ENCODE data around the gene YIPF3.
"Not testable (repeated sequence)": the region's sequence is repeated elsewhere in the genome, so short reads cannot be mapped to it uniquely, and the experiment has no call there.

YIPF3 gene

DNA sequence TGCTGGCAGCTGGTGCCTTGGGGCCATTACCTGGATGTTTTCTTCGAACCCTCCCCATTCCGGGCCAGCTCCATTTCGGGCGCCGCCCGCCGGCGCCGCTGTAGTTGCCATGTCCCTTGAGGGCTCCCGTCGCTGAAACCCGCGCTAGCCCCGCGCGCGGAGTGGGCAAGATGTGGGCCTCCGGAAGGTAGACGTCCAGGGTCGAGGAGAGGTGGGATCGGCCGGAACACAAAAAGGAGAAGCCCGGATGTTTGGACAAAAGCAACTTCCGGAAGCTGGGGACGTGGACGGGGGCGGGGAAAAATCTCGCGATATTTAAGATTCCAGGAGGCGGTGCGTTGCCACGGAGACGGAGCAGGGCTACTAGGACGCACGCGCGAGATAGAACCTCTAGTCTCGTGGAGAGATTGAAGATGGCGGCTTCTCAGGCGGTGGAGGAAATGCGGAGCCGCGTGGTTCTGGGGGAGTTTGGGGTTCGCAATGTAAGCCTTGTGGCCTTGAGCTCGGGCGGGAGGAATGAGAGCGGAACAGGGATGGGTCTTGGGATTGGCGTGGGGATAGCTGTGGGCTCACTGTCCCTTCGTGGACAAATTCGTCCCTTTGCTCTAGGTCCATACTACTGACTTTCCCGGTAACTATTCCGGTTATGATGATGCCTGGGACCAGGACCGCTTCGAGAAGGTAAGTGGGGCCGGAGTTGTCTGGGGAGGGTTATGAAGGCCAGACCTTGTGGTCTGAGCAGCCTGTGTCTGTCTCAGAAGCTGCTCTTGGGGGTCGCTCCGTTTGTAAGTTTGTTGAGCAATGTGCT lies at the start of gene YIPF3, which contains the start of gene POLR1C:
YIPF3 (minus strand) TSS at position 230 of the 808 bp plus-strand sequence; CDS start at position 111, 119 bp downstream.
POLR1C (plus strand) TSS at position 393 of the 808 bp plus-strand sequence; CDS start at position 414, 21 bp downstream.
- DNase-seq = peak; percentile 96

DNA sequence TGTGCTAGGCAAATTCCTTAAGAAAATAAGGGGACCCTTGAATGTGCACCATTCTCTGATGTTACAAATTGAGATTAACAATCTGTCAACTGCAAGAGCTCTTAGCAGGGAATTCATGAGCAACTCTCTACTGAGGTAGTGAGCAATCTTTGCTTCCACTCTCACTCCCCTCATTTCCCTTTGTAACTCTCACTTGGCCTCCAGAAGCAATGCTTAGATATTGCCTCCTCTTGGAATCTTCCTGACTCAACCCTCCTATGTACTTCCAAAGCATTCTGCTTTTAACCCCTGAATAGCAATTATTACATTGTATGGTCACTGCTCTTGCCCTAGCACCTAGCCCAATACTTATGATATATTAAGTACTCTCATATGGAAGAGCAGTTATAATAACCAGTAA lies 42.6 kb upstream of the YIPF3 start:
- no peak for DNase-seq

DNA sequence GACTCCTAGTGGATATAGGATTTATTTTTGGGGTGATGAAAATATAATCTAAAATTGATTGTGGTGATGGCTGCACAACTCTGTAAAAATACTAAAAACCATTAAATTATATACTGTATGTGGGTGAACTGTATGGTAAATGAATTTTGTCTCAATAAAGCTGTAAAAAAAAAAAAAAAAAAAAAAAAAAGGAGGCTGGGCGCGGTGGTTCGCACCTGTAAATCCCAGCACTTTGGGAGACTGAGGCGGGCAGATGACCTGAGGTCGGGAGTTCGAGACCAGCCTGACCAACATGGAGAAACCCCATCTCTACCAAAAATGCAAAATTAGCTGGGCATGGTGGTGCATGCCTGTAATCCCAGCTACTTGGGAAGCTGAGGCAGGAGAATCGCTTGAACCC lies 40.9 kb upstream of the YIPF3 start:
- not testable (repeated sequence) for DNase-seq

DNA sequence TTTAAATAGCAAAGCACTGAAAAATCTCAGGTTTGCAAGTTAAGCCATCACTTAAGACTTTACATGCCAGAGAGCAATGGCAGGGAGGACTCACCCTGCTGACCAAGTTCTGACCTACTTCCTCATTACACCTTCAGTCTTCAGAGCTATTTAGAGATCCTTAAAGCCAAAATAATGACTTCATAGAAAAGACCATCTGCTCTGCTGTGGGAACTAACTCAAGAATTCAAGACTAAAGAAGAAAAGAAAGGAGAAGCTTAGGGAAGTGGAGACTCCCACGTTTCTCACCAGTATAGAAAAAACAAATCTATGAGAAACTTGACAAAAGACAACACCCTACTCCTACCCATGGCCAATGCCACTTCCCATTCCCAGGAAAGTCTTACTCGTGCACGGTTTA lies 30.5 kb upstream of the YIPF3 start:
- DNase-seq = no peak

DNA sequence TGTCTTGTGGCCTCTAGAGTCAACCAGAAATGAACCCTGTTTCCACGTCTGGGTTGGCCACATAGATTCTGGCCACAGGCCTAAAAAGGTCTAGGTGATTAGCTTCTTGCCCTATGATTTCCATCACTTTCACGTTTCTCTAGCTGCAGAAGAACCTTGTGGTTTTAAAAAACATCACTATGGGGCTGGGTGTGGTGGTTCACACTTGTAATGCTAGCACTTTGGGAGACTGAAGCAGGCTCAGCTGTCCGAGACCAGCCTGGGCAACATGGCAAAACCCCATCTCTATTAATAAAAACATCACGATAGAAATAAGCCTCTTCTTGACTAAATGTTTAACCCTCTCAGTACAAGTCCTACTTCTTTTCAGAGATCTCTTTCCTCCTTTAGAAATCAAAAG lies 27.7 kb upstream of the YIPF3 start:
- peak; percentile 10 for DNase-seq

DNA sequence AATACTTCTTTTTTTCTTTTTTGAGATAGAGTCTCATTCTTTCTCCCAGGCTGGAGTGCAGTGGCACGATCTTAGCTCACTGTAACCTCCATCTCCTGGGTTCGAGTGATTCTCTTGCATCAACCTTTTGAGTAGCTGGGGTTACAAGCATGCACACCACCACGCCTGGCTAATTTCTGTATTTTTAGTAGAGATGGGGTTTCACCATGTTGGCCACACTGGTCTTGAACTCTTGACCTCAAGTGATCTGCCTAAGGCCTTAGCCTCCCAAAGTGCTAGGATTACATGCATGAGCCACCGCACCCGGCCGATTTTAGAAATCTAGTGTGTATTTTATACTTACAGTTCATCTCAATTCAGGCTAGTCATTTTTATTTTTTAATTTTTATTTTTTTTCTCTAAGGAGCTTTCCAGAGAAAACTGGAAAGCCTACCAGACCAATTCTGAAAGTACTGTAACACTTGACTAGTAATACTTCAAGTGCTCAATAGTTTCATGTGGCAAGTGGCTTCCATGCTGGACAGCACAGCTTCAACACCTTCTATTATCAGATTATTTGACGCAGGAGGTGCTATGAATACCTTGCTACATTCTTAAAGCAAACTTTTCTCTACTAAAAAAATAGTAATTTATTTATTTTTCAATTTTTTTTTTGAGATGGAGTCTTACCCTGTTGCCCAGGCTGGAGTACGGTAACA lies 25.2 kb upstream of the YIPF3 start:
- no peak for DNase-seq

DNA sequence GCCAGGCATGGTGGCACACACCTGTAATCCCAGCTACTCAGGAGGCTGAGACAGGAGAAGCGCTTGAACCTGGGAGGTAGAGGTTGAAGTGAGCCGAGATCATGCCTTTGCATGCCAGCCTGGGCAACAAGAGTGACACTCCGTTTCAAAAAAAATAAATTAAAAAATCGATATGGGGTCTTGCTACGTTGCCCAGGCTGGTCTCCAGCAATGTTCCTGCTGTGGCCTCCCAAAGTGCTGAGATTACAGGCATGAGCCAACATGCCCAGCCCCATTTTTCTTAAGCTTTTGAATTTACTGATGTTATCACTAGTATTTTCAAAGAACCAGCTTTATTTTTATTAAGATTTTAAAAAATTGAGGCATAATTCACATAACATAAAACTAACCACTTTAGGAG lies 23.8 kb upstream of the YIPF3 start:
- no peak for DNase-seq

DNA sequence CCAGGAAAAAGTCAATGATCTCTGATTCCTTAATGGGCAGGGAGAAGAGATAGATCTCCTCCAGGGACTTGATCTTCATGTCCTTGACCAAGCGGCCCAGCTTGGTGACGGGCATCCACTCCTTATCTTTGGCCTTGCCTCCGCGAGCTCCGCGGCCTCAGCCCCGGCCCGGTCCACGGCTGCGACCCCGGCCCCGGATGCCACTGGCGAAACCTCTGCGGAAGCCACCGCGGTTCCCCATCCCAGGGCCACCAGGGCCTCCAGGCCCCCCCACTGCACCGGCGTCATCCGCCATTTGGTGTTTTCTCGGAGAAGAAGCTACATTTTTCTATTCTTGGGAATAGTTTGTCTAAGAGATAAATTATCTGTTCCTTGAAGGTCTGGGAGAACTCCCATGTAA lies 22.7 kb upstream of the YIPF3 start:
- not testable (repeated sequence) for DNase-seq

DNA sequence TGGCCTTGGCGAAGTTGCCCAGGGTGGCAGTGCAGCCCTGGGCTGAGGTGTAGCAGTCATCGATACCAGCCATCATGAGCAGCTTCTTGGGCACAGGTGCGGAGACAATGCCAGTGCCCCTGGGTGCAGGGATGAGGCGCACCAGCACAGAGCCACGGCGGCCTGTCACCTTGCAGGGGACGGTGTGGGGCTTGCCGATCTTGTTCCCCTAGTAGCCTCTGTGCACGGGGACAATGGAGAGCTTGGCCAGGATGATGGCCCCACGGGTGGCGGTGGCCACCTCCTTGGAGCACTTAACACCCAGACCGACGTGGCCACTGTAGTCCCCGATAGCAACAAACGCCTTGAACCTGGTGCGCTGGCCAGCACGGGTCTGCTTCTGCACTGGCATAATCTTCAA lies 22.3 kb upstream of the YIPF3 start:
- DNase-seq = not testable (repeated sequence)

DNA sequence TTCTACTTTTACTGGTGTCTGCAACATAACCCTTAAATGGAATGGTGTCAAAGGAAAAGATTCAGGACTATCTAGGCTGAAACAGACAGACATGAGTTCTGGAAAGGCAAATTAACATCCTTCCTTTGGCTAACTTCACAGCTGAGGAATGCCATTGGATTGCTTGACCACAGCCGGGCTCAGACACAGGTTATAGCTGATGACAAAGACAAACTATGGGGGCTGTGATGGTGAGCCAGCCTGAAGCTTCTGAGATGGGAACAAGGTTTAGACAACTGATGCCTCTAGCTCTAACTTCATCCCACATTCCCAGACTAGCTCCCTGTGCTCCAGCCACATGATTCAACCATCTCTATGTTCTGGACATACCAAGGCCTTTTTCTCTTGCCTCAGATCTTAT lies 15.5 kb upstream of the YIPF3 start:
- DNase-seq = no peak

DNA sequence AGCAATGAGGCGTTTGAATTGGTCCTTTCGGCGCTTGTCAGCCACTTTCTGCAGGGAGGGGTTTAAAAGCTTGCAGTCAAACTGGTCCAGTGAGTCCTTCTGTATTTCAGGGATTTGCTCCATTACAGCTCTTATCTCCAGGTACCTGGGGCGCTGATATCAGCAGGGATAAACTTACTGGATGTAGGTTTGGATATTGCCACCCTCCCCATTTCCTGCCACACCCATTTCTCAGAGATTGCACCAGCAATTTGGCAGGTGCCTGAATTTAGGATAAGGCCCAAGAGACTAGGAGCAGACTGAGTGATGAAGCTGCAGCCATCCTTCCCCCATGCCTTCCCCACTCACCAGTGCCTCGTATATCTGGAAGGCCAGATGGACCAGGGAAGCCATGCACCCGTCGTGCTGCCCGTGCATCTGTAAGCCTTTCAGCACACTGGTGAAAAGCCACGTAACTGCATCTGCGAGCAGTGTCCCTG lies 7.8 kb upstream of the YIPF3 start:
- no peak for DNase-seq

DNA sequence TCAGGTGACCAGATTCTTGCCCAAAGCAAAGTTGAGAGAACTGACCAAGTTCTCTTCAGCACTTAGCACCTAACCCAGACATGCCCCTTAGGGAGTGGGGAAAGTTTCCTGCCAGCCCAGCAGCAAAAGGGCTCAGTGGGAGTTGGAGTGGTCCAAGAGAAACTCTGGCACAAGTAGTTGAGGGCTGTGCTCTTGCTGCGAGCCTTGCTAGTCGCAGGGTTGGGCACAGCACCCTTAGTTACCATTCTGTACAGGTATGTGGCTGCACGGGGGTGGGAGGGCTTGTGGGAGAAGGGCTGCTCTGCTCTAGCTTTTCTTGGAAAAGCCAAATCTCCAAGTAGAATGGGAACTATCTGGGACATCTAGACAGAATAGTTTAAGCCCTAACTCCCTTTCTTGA lies 6.6 kb upstream of the YIPF3 start:
- DNase-seq = no peak

DNA sequence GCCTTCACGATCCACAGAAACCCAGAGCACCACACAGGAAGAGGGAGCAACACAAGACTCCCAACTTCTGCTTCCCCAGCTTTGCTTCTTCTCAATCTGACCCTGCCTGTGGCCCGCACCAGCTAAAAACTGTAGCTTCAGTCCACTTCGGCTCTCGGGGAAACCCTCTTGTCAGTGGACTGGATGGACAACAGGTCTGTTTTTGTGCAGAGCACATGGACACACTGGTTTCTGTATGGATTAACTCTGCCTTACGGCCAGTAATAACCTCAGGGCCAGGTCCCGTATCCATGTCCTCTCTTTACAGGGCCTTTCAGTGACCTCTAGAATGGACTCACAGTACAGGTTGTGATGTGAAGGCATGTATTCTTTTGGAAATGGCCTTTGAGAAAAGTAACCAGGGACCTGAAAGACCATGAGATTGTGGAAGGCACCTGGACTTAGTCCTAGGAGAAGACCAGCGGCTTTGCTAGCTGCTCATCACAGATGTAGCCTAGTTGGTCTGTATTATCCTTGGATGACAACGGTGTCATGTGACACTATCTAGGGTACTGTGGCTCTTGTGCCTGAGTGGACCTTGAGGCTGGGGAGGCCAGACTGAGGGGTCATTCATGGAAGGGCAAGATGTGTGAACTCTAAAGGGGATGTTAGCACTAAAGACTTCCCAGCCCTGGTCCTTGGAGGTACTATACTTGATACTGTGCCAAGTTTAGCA lies 6.0 kb upstream of the YIPF3 start:
- no peak for DNase-seq

DNA sequence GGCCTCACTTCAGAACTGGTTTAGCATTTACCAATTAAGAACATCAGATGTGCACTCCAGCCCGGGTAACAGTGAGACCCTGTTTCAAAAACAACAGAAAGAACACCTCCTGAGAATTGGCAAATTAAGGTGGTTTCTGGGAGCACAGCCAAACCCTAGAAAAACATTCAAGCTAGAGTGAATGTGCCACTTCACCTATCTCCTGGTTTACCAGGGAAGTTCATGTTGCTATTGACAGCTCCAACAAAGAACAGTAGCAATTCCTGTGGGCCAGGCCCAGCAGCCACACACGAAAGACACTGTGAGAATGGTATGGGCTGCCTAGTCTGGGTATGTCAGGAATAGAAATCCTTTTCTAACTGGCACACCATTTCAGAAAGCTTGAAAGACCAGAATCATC lies 5.1 kb upstream of the YIPF3 start:
- DNase-seq = no peak

DNA sequence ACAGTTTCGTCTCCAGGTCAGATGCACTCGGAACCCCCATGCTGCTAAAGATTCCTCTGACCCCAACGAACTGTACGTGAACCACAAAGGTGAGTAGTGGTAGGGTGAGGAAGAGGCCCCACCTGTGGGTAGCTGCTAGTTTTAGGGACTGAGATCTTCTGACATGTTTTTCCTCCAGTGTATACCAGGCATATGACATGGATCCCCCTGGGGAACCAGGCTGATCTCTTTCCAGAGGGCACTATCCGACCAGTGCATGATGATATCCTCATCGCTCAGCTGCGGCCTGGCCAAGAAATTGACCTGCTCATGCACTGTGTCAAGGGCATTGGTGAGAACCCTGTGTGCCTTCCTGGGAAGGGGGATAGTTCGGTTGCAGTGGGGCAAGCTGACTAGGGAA lies 3.4 kb upstream of the YIPF3 start:
- no peak for DNase-seq

DNA sequence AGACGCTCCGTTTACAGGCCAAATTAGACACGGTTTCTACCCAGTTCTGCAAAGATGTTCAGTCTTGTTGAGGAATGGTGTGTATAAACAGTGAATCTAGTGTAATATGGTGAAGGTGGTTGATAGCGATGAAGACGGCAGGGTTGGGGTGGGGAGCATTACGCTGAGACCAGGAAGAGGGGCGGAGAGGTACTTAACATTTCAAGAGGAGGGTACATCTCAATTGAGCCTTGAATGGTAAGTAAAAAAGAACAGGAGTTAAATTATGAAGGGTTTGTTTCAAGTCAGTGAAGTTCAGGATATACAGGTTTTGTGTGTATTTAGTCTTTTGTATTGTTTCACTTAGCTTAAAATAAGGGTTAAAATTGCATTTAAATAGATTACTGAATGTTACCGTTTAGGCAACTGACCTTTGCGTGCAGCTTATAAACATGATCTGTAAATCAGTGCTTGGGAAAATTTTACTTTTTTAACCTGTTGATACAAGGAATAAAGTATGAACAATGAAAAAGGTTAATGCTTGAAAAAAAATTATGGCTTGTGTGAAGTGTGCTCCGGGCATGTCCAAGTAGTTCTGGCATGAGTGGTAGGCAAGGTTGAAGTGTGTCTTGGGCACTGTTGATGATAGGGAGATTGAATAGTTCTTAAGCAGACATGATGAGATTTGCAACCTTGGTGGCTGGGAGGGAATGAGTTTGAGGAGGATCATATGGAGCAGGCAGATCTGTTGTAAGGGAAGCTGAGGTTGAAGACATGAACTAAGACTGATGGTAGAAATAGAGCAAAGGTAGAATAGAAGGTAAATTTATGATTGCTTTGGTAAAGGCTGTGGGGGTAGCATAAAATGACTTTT lies 1.0 kb upstream of the YIPF3 start:
- no peak for DNase-seq

DNA sequence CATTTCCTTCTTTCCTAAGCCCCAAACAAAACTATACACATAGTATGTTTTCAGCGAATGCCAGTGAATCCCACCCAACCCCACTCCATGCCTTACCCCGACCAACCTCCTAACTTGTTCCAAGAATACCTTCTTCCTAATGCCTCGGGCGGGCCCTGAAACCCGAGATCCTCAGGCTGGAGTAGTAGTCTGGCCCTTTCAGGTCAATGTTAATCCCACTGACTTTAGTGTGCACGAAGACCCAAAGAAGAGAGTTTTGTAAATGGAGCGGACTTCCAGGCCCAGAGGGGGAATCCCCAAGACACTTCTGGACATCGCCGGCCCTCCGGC lies 394 bp downstream of the YIPF3 start:
- DNase-seq = no peak

DNA sequence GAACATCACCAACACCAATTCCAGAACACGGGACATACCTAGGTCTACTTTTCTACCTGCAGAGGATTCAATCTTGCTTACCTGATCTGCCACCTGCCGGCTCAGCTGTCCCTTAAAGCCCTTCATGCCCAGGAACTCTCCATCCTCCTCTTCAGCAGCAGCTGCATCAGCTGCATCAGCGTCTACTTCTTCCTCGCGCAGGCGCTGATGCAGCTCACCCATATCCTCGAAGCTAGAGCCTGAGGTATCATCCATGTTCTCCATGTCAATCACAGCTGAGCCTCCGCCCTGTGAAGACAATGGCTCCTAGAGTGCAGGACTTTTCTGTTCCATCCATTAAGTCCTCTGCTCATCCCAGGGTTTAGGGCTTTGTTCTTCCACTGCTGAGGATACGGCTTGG lies 918 bp downstream of the YIPF3 start:
- DNase-seq = no peak

DNA sequence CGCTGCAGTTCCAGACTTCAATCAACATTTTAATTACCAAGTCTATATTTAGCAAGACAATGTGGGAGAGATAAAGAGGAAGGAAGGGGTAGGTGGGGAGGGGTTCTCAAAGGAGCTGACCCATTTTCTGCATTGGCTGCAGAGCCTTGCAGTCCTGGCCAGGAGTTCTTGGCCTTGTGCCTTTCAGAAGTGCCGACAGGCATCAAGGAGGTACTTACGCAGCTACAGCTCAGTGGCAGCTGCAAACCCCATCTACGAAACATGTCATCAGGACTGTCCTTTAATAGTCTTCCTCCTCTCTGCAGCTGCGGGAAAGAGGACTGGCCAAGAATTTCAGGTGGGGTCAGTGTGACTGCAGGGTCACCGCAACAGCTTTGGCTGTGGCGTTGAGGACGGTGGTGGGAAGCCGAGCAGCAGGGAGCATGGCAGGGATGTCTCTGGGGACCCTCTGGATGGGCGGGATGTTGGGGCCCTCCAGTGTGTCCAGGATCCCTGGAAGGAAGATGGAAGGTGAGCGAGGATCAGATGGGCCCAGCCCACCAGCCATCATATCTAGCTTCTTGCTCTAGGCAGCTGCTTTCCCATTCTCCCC lies 4.8 kb downstream of the YIPF3 start:
- DNase-seq = no peak

DNA sequence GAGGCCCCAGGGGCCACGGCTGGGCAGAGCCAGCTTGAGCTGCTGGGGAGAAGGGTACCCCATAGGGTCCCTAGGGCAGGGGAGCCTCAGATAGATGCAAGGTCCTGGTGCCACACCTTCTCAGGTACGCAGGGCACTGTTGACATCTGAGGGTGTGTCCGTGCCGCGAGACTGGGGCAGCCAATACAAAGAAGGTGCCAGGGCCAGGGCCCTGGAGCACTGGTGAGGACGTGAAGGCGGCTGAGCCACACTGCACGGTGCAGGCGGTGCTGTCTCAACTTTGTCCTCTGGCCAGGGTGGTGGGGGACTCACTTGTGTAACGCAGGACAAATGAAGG lies 5.9 kb downstream of the YIPF3 start:
- DNase-seq = no peak

DNA sequence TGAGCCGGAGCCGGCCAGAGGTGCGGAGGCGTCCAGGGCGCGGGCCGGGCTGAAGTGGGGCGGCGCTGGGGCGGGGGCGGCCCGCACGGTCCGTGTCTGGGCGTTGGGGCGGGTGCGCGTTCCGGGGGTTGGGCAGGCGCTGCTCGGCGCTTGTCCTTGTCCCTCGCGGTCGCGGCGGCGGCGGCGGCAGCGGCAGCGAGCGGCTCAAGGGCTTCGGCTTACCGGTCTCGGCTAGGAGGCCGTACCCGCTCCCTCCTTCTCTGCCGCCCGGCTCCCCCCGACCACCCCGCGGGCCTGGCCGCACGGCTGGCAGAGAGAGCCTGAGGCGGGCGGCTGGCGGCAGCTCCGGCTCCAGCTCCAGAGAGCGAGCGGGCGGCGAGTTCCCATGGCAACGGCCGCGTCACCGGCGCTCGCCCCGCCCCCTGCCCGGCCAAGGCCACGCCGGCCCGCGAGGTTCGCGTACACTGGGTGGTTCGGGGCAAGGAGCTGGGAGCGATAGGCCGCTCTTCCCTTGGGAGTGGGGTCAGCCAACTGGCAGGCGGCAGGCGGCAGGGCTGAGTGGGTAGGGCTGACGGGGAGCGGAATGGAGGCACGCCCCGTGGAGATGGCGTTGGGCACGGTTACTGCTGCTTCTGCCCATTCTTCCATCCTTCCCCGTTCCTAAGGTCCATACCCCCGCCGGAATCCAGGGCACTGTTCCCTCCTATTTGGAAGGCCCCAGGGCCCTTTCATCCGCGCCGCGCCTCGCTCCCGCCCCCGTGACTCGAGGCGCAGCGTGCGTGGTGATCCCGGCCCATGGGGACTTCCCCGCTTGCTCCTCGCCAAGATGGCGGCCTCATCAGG lies 6.5 kb downstream of the YIPF3 start, which contains the start of gene LRRC73:
LRRC73 (minus strand) TSS at position 363 of the 843 bp plus-strand sequence. CDS start 561 bp downstream, outside the sequence.
- DNase-seq = peak; percentile 63
